ENCODE measurements around the gene ADGRL2.

Gene ADGRL2

DNA sequence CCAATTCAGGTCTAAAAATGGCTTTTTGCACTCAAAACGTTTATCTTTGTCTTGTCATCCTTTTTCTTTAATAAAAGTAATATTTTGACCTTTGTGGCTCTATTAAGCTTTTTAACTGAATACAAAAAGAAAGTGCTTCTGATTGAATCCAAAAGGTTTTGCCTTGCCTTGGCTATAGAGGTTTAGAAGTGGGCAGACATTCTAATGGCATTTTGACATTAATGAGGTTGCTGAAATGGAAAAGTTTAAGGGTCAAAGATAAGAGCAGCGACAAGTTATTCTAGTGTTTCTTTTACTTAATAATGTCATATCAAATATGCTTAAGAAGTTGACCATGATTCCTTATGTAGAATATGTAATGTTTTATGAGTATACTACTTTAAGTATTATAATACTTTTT is 120.2 kb downstream of the ADGRL2 start:
- no peak for DNase-seq

DNA sequence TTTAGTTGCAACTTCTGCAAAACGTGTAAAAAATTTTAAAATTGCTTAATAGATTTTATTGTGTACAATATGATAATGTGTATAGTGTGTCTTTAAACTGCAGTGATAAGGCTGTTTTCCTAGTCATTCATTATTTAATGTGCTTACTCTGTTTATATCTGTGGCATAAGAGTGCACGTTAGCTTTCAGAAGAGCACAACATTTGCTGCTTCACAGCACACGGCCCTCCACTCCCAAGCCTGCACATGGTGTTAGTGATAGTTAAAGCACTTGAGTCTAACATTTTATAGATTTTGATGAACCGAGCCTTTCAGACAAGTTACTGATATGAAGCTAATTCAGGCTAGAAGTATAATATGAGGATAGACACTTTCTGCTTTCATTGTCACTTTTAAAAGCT is 120.6 kb downstream of the ADGRL2 start:
- no peak for DNase-seq

DNA sequence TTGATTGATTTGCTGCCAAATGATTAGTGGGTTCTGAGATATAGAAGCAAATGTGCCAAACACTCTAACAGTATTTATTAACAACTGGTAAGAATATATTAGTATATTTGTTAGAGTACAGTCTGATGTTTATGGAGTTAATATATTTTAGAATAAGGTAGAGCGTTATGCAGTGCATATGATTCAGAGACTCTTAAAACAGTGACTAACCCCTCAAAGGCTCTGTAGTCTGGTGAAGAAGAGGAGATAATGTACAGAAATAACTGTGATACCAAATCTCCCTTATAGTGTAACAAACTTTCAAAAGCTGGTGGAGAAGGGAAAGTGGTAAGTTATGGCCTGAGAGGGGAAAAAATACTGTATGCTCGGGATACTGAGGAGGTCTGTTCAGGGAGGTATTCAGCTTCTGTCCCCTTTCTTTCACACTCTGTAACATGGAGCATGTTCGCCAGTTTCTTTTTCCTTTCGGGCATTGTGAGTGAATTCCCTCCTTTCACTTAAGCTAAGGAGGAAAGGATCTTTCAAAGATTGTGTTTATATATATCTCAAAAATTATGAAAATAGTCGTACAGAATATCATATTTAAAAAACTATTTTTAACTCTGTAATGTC is 121.2 kb downstream of the ADGRL2 start:
- DNase-seq = no peak

DNA sequence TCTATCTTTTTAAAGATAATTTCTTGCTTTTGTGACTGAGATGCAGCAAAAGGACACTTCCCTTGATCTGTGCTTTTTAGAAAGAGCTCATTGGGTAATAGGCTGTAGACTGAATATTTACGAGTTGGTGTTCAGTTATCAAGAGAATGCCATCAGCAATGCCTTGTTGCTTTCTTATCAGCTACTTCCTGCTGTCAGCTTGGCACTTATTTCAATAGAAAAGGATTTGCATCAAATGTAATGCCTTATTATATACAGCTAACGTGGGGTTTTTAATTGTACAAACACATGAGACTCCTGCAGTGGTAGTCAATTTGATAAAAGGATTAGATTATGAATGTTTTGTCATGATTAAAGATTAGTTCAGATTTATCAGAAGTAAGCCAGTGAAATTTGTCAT is 122.2 kb downstream of the ADGRL2 start:
- DNase-seq = no peak

DNA sequence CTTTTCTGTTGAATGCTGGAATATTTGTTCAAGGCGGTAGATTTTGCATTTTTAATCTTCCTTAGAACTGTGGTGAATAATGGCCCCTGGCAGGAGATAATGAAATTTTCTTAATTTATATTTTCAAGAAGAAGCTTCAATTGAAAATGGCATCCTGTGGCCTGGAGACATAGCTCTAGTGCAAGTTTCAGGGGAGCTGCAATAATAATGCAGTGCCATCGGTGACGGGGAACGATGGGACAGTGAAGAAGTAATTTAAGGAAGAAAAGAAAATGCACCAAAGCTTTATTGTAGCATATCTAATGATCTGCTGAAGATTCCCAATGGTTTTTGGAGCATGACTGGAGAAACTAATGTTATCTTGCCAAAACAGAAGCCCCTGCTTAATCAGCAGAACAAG is 128.4 kb downstream of the ADGRL2 start:
- no peak for DNase-seq

DNA sequence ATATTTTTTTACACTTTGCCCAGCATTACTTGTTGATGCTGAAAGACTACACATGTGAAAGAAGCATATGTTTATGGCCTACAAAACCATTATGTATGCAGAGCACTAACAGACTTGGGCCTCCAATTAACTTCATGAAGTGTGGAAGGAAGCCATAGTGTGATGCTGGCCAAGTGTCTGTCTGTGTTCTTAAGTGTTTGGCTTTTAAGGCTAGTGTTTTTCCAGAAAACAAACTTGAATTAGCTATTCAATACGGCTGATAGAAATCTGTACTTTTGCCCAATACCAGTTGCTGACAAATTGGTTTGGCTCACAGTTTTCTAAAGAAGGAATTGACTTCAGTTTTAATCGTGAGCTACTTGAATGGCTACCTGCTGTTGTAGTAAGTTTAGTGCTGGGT is 136.1 kb downstream of the ADGRL2 start:
- DNase-seq = no peak

DNA sequence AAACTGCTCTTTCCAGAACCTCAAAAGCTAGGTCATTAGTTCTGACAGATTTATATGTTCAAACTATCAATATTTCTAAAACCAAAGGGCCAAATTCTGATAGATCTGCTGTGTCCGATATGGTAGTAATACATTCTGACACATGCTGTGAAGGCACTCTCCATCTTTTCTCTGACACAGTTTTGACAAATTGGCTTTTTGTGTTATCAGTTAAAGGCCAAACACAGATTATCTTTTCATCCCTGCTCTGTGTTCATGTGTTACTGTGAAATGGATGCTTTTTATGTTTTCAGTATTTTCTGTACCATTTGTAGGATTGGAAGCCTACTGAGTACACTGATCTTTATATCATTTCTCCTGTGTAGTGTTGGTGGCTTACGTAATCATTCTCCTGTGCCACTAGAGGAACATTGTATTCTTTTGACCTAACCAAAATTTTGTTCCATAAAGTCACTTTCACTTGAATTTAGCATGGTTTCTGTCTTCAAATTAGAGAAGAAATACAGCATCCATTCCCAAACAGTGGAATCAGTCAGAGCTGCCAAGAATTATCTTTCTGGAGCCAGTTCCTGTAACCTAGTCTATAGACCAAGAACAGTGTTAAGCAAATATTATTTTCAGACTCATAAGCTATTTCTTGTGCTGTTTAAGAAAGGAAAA is 137.2 kb downstream of the ADGRL2 start:
- no peak for DNase-seq

DNA sequence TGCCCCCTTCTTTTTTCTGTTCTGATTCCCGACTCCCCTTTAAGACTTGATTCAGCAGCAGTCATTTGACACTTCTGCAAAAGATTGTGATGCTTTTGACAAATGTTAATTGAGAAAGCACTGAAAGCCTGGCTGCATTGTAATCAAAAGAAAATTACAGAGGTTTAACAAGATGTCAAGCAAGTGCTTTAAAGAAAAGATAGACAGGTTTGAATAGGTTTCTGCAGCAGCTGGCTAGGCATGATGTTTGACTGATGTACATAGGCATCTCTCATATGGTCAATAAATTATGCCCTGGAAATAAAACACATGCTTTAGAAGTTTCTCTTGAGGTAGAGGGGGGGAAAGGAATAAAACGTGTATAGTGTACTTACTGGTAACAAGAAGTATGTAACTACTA is 147.8 kb downstream of the ADGRL2 start:
- no peak for DNase-seq

DNA sequence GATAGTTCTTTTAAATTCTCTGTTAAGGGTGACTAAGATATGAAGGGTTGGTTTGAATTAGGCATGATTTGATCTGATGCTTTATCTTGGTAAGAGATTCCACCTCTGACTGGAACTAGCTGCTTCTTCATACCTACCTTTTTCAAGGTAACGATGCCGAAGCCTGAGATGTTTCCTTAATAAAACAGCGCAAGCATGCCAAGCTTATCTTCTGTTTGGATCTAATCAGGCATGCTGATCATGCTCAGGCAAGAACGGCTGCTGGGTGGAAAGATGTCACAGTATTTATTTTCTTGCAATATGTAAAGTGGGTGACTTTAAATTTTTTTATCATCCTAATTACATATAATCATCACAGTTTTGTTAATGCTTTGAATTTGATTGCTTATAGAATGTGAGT is 148.7 kb downstream of the ADGRL2 start:
- DNase-seq = no peak

DNA sequence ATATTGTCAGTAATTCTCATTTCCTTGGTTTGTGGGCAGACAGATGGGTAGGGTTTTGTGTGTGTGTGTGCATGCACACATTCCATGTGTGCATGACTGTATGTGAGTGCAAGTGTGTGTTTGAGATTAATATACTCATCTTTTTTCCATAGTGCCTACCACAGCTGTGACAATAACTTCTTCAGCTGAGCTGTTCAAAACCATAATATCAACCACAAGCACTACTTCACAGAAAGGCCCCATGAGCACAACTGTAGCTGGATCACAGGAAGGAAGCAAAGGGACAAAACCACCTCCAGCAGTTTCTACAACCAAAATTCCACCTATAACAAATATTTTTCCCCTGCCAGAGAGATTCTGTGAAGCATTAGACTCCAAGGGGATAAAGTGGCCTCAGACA is 149.3 kb downstream of the ADGRL2 start:
- no peak for DNase-seq

DNA sequence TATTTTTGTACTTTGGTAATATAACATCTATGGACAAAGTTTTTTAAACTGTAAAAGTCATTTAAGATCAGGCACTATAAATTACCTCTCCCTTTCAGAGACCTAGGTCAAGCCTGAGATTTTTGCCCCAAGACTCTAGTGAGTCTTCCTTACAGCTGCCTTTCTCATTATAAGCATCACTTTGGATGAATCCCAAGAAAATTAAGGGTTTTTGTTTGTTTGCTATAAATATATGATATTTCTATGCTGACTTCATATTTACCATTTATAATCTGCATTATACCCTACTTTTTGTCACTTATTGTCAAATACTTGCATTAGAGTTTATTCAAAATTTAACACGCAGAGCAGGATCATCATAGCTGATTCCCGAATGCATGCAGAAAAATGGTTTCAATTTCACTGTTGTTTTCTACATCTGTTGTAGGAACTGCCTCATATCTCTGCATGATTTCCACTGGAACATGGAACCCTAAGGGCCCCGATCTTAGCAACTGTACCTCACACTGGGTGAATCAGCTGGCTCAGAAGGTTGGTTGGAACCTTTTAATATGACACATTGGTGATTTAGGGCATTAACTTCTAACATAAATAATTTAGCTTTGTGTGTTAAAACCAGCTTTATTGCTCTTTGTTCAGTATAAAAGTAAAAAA is 150.0 kb downstream of the ADGRL2 start:
- no peak for DNase-seq

DNA sequence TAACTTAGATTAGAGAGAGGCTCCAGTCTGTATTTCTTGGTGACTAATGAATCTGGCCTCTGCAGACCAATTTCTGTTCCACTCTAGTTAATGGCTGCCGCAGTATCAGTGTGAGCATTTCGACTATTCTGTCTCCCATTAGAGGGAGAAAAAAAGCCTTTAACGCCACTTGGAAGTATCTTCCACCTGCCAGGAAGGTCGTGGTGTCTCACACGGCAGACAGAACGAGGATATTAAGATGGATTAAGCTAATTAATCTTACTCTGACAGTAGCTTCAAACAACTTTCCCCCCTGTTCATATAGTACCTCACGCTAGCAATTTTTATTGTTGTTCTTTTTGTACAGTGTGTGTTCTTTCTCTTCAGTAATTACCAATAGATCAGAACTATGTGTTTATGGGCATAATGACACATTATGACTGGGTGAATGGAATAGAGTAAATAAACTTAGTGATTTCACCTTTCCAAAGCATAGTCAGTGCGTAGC is 153.8 kb downstream of the ADGRL2 start:
- no peak for DNase-seq

DNA sequence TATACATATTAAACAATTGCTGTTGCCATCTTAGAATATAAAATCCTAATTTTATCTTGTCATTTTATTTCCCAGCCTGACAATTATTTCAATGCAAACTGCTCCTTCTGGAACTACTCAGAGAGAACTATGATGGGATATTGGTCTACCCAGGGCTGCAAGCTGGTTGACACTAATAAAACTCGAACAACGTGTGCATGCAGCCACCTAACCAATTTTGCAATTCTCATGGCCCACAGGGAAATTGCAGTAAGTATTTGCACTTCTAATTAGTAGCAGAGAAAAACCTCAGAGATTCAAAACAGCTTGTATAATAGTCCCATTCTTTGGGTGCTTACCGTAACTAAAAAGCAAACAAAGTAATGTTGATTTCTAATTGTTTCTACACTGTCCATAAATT is 167.2 kb downstream of the ADGRL2 start:
- DNase-seq = no peak

DNA sequence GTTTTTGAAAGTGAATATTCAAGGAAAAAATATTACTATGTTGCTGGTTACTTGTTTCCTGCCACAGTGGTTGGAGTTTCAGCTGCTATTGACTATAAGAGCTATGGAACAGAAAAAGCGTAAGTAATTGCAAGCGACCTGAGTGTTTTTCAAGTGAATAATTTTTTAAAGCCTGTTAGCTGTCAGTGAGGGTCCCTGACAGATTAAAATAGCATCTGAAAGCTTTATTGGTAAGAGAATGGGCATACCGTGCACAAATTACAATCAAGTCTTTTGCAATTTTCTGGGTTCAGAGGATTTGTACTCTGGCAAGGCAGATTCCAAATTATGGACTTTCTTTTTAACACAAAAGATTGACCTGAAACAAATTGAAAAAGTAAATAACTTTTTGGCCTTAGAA is 169.7 kb downstream of the ADGRL2 start:
- DNase-seq = no peak

DNA sequence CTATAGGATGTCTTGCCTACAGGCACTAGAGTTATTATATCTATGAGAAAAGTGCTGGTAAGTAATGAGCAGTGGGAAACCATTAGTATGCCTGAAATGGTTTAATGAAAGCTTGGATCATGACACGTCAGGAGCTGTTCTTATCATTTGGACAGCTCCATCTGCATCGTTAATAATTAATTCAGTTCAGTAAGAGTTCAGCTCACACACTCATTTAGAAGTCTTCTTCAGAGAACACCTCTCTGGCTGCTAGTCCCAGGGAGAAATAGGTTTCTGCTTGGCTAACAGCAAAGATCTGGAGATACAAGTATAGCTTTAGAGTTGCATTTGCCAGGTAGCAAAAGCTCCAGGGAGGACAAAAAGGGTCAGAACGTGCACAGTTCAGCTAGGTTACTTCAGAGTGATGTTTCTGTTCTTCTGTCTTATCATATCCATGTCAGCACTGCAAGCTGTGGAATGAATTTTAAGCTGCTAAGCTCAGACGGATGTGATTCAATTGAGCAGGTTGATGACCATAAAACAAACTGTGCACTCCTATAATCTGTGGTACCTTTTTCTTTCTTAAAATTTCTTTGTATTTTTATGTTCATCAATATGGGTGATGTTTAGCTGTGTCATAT is 173.6 kb downstream of the ADGRL2 start:
- DNase-seq = no peak

DNA sequence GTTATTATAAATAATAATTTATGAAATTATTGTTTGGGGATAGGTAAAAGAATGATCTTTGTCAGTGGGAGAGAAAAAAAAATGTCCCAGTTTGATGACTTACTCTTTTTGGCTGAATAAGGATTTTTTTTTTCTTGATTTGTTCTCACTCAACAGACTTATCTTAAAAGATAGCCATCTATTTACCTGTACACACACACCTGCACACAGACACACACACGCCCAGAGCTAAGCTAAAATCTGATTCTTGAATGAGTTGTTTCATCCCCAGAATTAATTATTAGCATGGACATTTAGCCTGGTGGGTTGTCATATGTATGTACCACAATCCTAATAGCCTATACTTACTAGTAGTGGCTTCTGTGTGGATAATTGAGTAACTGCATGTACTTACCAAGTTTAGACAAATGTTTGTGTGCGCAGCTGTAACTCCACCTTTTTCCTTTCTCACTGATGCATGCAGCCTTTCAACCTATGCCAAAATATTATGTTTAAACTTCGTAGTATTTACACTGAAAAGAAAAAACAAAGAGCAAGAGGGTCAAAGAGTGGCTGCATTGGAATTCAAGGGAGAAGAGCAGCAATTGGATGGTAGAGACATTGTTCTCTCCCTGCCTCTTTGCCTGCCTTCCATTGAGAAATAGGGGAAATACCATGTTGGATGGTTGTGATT is 174.3 kb downstream of the ADGRL2 start:
- DNase-seq = no peak

DNA sequence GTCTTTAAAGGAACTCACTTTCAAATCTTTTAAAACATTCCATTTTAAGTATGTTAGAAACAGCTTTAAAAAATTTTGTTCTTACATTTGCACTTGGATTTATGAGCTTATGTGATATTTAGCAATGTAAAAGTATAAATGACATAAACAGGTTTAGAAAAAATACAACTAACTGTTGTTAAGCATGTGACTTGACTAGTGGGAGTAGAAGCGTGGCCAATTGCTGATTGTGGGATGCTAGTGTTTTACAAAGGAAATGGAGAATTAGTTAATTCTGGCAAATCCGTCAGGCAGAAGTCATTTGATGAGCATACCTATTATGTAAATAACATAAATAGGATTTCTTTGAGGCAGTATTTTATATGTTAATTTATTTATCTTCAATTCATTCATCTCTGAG is 175.8 kb downstream of the ADGRL2 start:
- no peak for DNase-seq

DNA sequence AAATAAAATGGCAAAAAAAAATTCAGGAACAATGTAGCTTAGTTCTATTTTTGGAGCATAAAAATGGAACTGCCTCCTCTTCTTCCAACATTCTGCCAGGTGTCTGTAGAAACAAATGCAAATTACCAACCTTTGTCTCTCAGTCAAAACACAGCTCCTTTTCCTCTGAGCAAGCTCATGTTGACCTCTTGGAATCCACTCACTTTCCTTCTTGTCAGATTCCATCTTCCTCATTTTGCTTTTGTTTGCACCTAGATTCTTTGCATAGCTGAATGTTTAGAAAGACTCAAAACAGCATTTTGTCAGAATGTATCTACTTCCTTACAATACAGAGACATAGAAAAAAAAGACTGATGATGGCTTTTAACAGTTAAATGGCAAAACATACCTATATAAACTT is 178.2 kb downstream of the ADGRL2 start:
- no peak for DNase-seq

DNA sequence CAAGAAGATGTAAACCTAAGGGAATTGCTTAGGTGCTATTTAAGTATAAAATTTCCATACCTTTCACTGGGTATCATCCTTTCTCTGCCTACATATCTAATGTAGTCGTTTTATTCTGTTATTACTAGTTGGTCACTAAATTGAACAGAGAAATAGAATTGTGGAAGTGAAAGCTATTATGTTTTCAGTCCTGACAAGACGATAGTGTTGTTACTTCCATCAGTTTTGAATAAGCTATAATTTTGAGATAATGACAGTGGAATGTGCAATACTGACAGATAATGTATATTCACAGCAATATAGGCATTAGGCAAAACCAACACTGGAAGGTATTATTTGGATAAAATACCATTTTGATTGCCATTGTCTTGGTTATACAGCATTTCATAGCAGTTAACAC is 181.8 kb downstream of the ADGRL2 start:
- no peak for DNase-seq

DNA sequence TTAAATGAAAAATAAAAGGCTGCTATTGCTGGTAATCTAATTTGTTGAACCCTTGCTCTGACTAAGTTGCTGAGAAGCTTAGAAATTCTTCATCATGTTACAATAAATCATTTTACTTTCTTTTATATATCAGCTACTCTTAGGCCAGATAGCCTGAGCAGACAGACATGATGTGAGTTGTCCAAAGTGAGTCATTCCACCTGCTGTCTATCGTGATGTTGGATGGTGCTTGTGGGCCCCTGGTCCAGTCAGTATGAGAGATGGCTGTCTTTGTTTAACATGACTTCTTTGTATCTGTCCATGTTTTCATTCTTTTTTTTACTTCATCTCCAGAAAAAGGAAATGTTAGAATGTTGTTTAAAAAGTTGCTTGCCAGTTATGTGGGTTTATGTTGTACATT is 188.8 kb downstream of the ADGRL2 start:
- DNase-seq = no peak

DNA sequence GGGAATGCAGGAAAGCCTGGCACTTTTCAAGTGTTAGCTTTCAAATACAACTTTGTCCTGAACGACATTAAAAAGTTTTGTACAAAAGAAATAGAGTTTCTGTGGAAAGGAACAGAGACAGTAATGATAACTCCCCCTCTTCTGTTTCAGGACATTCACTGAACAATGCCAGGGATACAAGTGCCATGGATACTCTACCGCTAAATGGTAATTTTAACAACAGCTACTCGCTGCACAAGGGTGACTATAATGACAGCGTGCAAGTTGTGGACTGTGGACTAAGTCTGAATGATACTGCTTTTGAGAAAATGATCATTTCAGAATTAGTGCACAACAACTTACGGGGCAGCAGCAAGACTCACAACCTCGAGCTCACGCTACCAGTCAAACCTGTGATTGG is 189.5 kb downstream of the ADGRL2 start:
- DNase-seq = no peak

DNA sequence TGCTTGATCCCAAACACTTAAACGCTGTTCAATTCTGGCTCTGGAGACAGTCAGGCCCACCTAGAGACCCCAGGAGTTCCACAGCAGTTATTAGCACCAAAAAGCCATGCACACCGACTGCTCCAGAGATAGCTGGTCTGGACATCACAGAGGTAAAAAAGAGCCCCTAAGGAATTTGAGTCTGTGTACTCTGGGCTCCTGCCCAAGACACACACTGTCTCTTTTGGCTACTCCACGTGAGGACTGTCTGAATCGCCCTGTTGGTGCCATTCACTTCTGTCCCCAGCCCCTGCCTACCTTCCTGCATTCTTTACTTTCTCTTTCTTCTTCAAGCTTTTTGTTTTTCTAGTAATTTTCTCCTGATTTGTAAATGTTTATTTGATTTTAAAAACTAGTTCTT is 197.4 kb downstream of the ADGRL2 start:
- no peak for DNase-seq

DNA sequence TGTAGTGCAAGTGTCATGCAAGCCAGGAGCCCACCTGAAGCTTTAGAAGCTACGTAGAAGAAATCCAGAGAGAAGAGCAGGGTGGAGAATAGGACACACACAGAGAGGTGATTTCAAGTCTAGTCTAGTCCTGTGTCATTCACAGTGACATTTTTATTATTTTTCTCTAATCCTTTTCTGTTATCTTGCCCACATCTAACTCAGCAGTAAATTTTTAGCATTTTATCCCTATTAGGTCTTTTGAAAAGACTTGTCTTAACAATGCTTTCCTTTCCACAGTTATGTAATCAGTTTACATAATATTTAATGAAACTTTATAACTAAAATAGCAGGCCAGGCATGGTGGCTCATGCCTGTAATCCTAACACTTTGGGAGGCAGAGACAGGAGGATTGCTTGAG is 198.6 kb downstream of the ADGRL2 start:
- DNase-seq = no peak

DNA sequence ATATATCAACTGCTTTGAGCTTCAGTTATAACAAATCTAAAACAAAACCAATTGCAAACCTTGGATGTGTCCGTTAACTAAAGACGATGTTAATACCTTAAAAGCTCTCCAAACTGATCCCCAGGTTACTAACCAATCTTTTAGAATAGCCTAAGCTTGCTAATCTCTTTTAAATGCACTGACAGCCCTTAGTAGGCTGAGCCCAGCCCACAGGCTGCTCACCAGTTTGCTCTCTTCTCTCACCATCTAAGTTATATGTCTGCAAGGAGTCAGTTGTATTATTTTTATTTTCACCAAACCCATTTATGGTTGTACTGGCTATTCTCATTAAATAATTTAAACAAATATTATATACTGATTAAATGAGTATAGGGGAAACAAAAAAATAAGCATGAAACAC is 199.5 kb downstream of the ADGRL2 start:
- no peak for DNase-seq
